Calu3 (cell line): ENCODE measurements around the gene GPR62. TPM values are rescaled to one million over a fixed set of nuclear protein-coding genes. Genes with fewer than 3 reads are reported as not detected.
"Not testable (repeated sequence)": the region's sequence is repeated elsewhere in the genome, so short reads cannot be mapped to it uniquely, and the experiment has no call there.

Experiments used
- BruUV-seq: library from RNA; stranded (reverse); fragments of 400-500 nt; replicated peaks from 2 replicates; lab custom pipeline; 2021; lab: Mats Ljungman, UMichigan
- CTCF ChIA-PET: fragments of 300-600 bp; sonication (Branson Sonifier 250); formaldehyde crosslinking; loops from one replicate; lab custom pipeline; 2022; ENCODE audit warnings: antibody characterized with exemption; lab: Charles Lee
- DNase-seq: peaks from one replicate; pipeline ENCODE4 v3.0.0; 2022
- H3K27ac Mint-ChIP-seq: one replicate; pipeline ENCODE4 v1.8.0; 2022; ENCODE audit warnings: mixed read lengths; ENCODE audit not compliant: unreplicated experiment
- H3K27me3 Mint-ChIP-seq: one replicate; pipeline ENCODE4 v1.8.0; 2022; ENCODE audit warnings: mixed read lengths; ENCODE audit not compliant: unreplicated experiment
- H3K36me3 Mint-ChIP-seq: one replicate; pipeline ENCODE4 v1.8.0; 2022; ENCODE audit warnings: mild to moderate bottlenecking, moderate library complexity, mixed read lengths; ENCODE audit not compliant: insufficient read depth, unreplicated experiment
- H3K4me1 Mint-ChIP-seq: one replicate; pipeline ENCODE4 v1.8.0; 2022; ENCODE audit warnings: mild to moderate bottlenecking, low read depth, mixed read lengths; ENCODE audit not compliant: unreplicated experiment
- H3K4me3 Mint-ChIP-seq: one replicate; pipeline ENCODE4 v1.8.0; 2022; ENCODE audit warnings: mild to moderate bottlenecking, low read depth, moderate library complexity, mixed read lengths; ENCODE audit not compliant: unreplicated experiment
- H3K9me3 Mint-ChIP-seq: one replicate; pipeline ENCODE4 v1.8.0; 2022; ENCODE audit warnings: low read depth, mixed read lengths; ENCODE audit not compliant: unreplicated experiment
- CTCF ChIP-seq: fragments of 200-600 bp; IDR thresholded peaks from one replicate; pipeline ENCODE4 v1.8.0; 2022; ENCODE audit warnings: antibody characterized with exemption; ENCODE audit not compliant: unreplicated experiment
- intact Hi-C: fragments of 100-400 bp; cut with micrococcal nuclease; formaldehyde crosslinking; loops from one replicate; pipeline ENCODE4 v1.10.0; 2022; ENCODE audit not compliant: unreplicated experiment
- total RNA-seq: library from RNA; stranded (reverse); gene quantifications from 2 replicates; pipeline ENCODE4 v1.2.3, GENCODE V29; 2022

GPR62 gene
- total RNA-seq, 1 experiment from 2014 or later, result not detected

DNA sequence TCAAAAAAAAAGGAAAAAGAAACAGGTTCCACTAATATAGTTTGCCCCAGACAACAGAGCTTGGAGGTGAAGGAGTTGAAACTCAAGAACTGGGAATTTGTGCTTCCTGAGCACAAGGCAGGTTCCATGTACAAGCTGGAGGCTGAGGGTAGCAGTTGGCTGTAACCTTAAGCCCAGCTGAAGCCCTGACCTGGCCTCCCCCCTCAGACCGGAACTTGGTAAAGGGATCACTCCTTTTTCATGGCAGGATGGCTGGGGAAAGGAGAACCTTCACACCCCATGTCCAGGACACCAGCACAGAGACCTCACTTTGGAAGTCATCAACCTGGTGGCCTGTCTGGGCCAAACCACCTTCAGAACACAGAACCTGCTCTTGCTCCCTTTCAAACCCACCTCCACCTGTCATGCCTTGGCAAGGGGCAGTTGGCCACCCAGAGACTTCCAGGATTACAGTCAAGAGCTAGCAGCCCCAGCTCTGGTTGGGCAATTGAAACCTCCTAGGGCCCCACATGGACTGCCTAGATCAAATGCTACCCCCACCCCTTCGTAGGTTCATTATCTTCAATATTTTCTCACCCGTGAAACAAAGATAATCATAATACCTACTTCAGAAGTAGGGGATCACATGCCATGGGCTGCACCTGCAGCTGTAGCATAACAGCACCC is 37.0 kb downstream of the GPR62 start:
- Mint-ChIP-seq H3K4me1 (peaks cover 11% of the 10 kb centered on the region), H3K27me3 (no peaks in the 10 kb centered on the region), H3K9me3 (no peaks in the 10 kb centered on the region), H3K27ac (no peak overlapping the region), H3K36me3 (peaks cover 56% of the 10 kb centered on the region), H3K4me3 (no peak overlapping the region)
- CTCF ChIA-PET, result interaction anchor here (1.8 kb wide), 1 partner anchor 9 kb away, joined by 10 read pairs; the partner anchor contains the start of gene ACY1
- TF ChIP-seq CTCF, result no peak
- DNase-seq, result no peak
- intact Hi-C loops, result no loop called here
- no TSS peak for BruUV-seq

DNA sequence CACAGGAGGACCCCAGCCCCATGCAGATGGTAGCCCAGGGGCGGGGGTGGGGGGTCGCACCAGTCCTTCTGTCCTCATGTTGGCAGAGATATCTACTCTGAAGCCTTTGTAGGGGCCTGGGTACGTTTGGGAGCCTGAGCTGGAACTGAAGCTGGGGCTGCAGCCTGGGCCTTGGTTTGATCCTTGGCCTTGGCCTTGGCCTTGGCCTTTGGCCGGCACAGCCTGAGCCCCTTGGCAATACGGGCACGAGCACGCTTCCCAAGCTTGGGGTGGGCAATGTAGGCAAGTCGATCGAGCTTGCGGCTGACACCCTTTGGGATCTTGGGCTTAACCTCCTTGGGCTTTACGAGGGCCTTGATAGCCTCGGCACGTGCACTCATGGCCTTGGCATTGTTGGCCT is 38.5 kb downstream of the GPR62 start:
- H3K27me3 Mint-ChIP-seq, H3K27ac Mint-ChIP-seq, H3K9me3 Mint-ChIP-seq, intact Hi-C loops, DNase-seq, BruUV-seq, CTCF ChIA-PET: not testable (repeated sequence)
- Mint-ChIP-seq H3K4me1 (peaks cover 26% of the 10 kb centered on the region), H3K4me3 (peak overlapping the region; percentile 89), H3K36me3 (peaks cover 63% of the 10 kb centered on the region)

DNA sequence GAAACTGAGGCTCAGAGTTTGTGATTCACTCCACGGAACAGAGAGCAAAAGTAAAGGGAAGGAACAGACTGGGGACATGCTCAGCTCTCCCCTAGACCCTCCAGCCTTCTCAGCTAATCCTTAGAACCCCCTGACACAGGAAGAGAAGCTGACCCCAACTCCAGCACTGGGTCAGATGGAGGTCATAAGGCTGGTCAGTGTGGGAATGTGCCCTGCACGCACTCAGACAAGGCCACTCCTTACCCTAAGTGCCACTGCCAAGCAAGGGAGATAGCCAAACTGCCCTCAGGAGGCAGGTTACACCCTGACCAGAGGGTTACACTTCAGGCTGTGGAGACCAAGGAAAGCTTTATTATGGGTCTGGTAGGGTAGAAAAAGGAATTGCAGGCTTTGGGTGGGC is 39.3 kb downstream of the GPR62 start:
- TF ChIP-seq CTCF, result no peak
- CTCF ChIA-PET, result interaction anchor here (1.8 kb wide), 1 partner anchor 11 kb away, joined by 11 read pairs; the partner anchor contains the start of gene ACY1
- Mint-ChIP-seq H3K9me3 (no peaks in the 10 kb centered on the region), H3K4me3 (peak overlapping the region; percentile 89), H3K27ac (peak overlapping the region; percentile 99), H3K27me3 (no peaks in the 10 kb centered on the region), H3K36me3 (peaks cover 63% of the 10 kb centered on the region), H3K4me1 (peaks cover 26% of the 10 kb centered on the region)
- intact Hi-C loops, result no loop called here
- DNase-seq, result no peak
- BruUV-seq, result TSS peak; percentile 62

DNA sequence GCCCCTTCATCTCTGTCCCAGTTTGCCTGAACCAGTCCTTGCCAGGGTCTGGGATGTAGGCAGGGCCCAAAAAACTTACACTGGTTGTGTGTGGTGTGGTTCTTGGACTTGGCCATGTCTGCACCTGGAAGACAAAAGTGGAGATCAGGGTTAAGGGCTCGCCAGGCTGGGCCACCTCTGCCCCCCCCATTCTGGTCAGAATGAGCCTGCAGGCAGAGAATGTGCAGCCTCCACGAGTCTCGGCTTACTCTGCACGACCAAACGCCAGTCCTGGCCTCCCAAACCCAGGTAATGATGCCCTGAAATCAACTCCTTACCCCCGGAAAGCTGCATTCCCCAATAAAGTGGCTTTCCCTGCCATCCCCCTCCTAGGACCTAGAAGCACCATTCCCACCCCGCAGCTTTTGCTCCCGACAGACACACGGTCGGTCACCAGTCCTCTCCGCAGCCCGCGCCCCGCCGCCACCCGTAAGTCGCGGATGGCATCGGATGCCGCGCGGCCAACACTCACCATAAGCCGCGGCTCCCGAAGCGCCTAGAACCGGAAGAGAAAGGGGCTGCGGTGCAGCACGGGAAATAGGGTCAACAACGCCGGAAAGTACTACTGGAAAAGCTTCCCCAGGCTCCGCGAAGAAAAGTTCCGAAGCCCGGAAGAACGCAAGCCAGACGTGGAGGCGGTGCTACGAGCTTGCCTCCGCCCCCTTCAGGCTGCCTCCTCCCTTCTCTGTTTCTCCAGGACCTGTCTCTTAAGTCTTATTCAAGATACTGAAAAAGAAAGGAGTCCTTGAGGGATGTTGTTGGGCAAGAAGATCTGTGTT is 40.4 kb downstream of the GPR62 start, which contains the start of gene RPL29:
Gene RPL29 (minus strand): TSS at position 550 of the 818 bp plus-strand sequence. CDS start 434 bp downstream, at position 116.
- H3K4me1 Mint-ChIP-seq, result peaks cover 26% of the 10 kb centered on the region
- peak; percentile 91 for DNase-seq
- no TSS peak for BruUV-seq
- intact Hi-C loops, result no loop called here
- CTCF ChIA-PET, result interaction anchor here (0.6 to 1.8 kb wide), 7 partner anchors 10 to 1813 kb away, joined by 3 to 11 read pairs (median 5); partner anchors contain the start of genes ACY1, DCAF1 and PARP3
- H3K36me3 Mint-ChIP-seq, result peaks cover 62% of the 10 kb centered on the region
- H3K9me3 Mint-ChIP-seq, result no peaks in the 10 kb centered on the region
- no peaks in the 10 kb centered on the region for H3K27me3 Mint-ChIP-seq
- peak within 1 kb of the TSS; percentile 89 for H3K4me3 Mint-ChIP-seq
- no peak for TF ChIP-seq CTCF
- H3K27ac Mint-ChIP-seq, result peak within 1 kb of the TSS; percentile 99
